Fibroblast of villous mesenchyme (primary cell): Measurements from ENCODE around the gene TEX54. TPM values are rescaled to one million over a fixed set of nuclear protein-coding genes. Genes with fewer than 3 reads are reported as not detected.
"Not testable (repeated sequence)": the region's sequence is repeated elsewhere in the genome, so short reads cannot be mapped to it uniquely, and the experiment has no call there.

Source experiments
- DNase-seq: peaks from one replicate; pipeline ENCODE4 v3.0.0-alpha.2; 2010; ENCODE audit warnings: low read depth
- H3K4me3 ChIP-seq: 2 replicates; pipeline ENCODE4 v1.5.1; 2011; ENCODE audit warnings: low read depth, mild to moderate bottlenecking, low read length
- total RNA-seq: library from RNA; depleted of rRNA; stranded (reverse); fragments of >200 nt; gene quantifications from 2 replicates; pipeline ENCODE4 v1.2.3, GENCODE V29; 2012
- TF ChIP-seq, protein P1 (sequence below): IDR thresholded peaks from 2 replicates; pipeline ENCODE4 v1.5.1; 2012; ENCODE audit warnings: low read depth, mild to moderate bottlenecking, low read length; ENCODE audit not compliant: insufficient read depth

TEX54 gene
- total RNA-seq, 1 donor: not detected

GRCh38 chr11:62876712-62877111, 44.1 kb upstream of the TEX54 start:
- no peak for DNase-seq
- no peak overlapping the region for H3K4me3 ChIP-seq
- TF ChIP-seq, protein P1, sequence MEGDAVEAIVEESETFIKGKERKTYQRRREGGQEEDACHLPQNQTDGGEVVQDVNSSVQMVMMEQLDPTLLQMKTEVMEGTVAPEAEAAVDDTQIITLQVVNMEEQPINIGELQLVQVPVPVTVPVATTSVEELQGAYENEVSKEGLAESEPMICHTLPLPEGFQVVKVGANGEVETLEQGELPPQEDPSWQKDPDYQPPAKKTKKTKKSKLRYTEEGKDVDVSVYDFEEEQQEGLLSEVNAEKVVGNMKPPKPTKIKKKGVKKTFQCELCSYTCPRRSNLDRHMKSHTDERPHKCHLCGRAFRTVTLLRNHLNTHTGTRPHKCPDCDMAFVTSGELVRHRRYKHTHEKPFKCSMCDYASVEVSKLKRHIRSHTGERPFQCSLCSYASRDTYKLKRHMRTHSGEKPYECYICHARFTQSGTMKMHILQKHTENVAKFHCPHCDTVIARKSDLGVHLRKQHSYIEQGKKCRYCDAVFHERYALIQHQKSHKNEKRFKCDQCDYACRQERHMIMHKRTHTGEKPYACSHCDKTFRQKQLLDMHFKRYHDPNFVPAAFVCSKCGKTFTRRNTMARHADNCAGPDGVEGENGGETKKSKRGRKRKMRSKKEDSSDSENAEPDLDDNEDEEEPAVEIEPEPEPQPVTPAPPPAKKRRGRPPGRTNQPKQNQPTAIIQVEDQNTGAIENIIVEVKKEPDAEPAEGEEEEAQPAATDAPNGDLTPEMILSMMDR: no peak

GRCh38 chr11:62875698-62876478, 43.2 kb upstream of the TEX54 start:
- H3K4me3 ChIP-seq: no peak overlapping the region
- TF ChIP-seq, protein P1: no peak
- no peak for DNase-seq

DNA sequence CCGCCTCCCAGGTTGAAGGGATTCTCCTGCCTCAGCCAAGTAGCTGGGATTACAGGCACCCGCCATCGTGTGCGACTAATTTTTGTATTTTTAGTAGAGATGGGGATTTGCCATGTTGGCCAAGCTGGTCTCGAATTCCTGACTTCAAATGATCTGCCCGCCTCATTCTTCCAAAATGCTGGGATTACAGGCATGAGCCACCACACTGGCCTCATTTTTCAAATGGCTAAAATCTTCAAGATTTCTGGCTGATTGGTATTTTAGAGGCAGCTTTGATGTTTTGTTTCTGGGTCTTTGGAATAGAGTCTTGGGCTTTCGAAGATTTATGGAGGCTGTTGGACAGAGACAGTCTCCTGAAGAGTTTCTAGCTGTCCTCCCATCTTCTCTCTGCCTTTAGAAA, 42.2 kb upstream of the TEX54 start:
- H3K4me3 ChIP-seq: no peak overlapping the region
- DNase-seq: no peak
- TF ChIP-seq, protein P1: no peak

DNA sequence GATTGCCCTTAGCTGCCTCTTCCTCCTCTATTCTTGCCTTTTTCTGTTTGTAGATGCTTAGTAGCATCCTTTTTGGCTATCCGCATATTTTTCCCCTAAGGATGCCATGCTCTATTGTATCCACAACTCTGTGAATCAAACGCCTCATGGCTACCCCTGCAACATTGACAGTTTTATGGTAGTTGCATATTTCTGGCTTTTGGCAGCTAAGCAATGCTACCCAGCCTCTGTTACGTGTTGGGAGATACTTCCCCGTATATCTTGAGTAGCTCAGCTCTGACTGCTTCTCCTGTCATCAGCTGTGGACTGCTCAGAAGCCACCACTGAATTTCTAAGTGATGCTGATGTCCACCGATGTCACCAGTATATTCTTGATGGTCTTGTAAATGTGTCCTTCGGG, 33.0 kb upstream of the TEX54 start:
- DNase-seq: peak; percentile 61
- TF ChIP-seq, protein P1: no peak

GRCh38 chr11:62863687-62864335, 31.2 kb upstream of the TEX54 start:
- TF ChIP-seq, protein P1: no peak
- no peak overlapping the region for H3K4me3 ChIP-seq
- DNase-seq: no peak

More for the DNA sequence above, 33.0 kb upstream of the TEX54 start:
- H3K4me3 ChIP-seq: no peak overlapping the region

GRCh38 chr11:62861564-62862192, 29.0 kb upstream of the TEX54 start:
- not testable (repeated sequence) for H3K4me3 ChIP-seq, DNase-seq
